B cell (primary cell): ENCODE data around the gene ABCC9. TPM values are rescaled to one million over a fixed set of nuclear protein-coding genes. Genes with fewer than 3 reads are reported as not detected.
"Not testable (repeated sequence)": the region's sequence is repeated elsewhere in the genome, so short reads cannot be mapped to it uniquely, and the experiment has no call there.

Source experiments
- ATAC-seq: fragments of 200-7000 bp; cut with Tn5 transposase; one replicate; pipeline ENCODE4 v1.10.0; 2021; ENCODE audit warnings: low read depth, mild to moderate bottlenecking, moderate number of reproducible peaks, moderate library complexity
- CTCF ChIA-PET: fragments of 350-600 bp; sonication (Branson Sonifier 250); formaldehyde crosslinking; loops from one replicate; lab custom pipeline; 2021; ENCODE audit warnings: antibody characterized with exemption, inconsistent platforms; lab: Charles Lee
- POLR2A ChIA-PET: fragments of 350-600 bp; sonication (Branson Sonifier 250); formaldehyde crosslinking; loops from one replicate; lab custom pipeline; 2021; ENCODE audit warnings: antibody characterized with exemption; lab: Charles Lee
- DNase-seq: peaks from one replicate; pipeline ENCODE4 v3.0.0; 2013
- H2AFZ ChIP-seq: 2 replicates; pipeline ENCODE4 v1.6.1; 2012; ENCODE audit warnings: mild to moderate bottlenecking, low read depth, low read length; ENCODE audit not compliant: insufficient read depth, poor library complexity, severe bottlenecking
- H3K27ac ChIP-seq, 2 donors: 1 replicate in 1 of 2; 2 replicates in 1 of 2; pipeline ENCODE4 v1.5.1; 2012 to 2013; ENCODE audit warnings: low read length in 2 of 2, mild to moderate bottlenecking in 2 of 2, moderate library complexity in 1 of 2
- H3K27me3 ChIP-seq, 4 experiments: fragments of 200-600 bp in 1 of 4; sonication (generic) in 1 of 4; replicated peaks in 1 of 4; 1 replicate in 2 of 4; 2 replicates in 2 of 4; pipeline versions ENCODE4 v1.6.1 to v1.7.0; 2013 to 2016; ENCODE audit warnings: low read length in 3 of 4, mild to moderate bottlenecking in 2 of 4, mixed read lengths in 1 of 4, moderate library complexity in 1 of 4; ENCODE audit not compliant: insufficient read depth in 4 of 4, control insufficient read depth in 3 of 4; ENCODE audit errors: control extremely low read depth in 1 of 4
- H3K36me3 ChIP-seq, 2 experiments: replicated peaks in 1 of 2; 1 replicate in 1 of 2; 2 replicates in 1 of 2; pipeline versions ENCODE4 v1.6.1 to v1.7.1; 2013; ENCODE audit warnings: low read length in 1 of 2; ENCODE audit not compliant: insufficient read depth in 2 of 2, control insufficient read depth in 1 of 2; ENCODE audit errors: control extremely low read depth in 1 of 2, extremely low read depth in 1 of 2
- H3K4me1 ChIP-seq, 2 donors: fragments of 200-600 bp in 1 of 2; sonication (generic) in 1 of 2; 1 replicate in 1 of 2; 2 replicates in 1 of 2; pipeline versions ENCODE4 v1.5.1 to v1.6.1; 2013 to 2017; ENCODE audit warnings: low read length in 2 of 2; ENCODE audit not compliant: control insufficient read depth in 2 of 2, insufficient read depth in 2 of 2
- H3K4me2 ChIP-seq: replicated peaks from 2 replicates; pipeline ENCODE3; 2012; ENCODE audit warnings: mild to moderate bottlenecking, low read depth, low read length; ENCODE audit not compliant: poor library complexity, severe bottlenecking
- H3K4me3 ChIP-seq, 5 experiments: fragments of 200-600 bp in 1 of 5; sonication (generic) in 1 of 5; 1 replicate in 3 of 5; 2 replicates in 2 of 5; pipeline versions ENCODE4 v1.5.1 to v1.7.0; 2011 to 2016; ENCODE audit warnings: low read length in 4 of 5, mild to moderate bottlenecking in 4 of 5, low read depth in 2 of 5, control low read depth in 1 of 5, moderate library complexity in 1 of 5; ENCODE audit not compliant: insufficient read depth in 1 of 5; ENCODE audit errors: control extremely low read depth in 1 of 5, extremely low read depth in 1 of 5
- H3K79me2 ChIP-seq: fragments of 200-600 bp; sonication (generic); one replicate; pipeline ENCODE4 v1.6.0; 2016; ENCODE audit warnings: low read length; ENCODE audit not compliant: control insufficient read depth, insufficient read depth
- H3K9ac ChIP-seq: fragments of 200-600 bp; sonication (generic); 2 replicates; pipeline ENCODE4 v1.6.1; 2017; ENCODE audit warnings: mild to moderate bottlenecking, low read length, moderate library complexity
- H3K9me3 ChIP-seq, 3 donors: one replicate each; pipeline versions ENCODE4 v1.6.1 to v1.7.1; 2013; ENCODE audit warnings: low read length in 2 of 3; ENCODE audit not compliant: control insufficient read depth in 2 of 3, insufficient read depth in 1 of 3; ENCODE audit errors: control extremely low read depth in 1 of 3
- H4K20me1 ChIP-seq: 2 replicates; pipeline ENCODE4 v1.6.0; 2012; ENCODE audit warnings: mild to moderate bottlenecking, low read length; ENCODE audit not compliant: insufficient read depth, control insufficient read depth, poor library complexity, severe bottlenecking
- H3K27ac Mint-ChIP-seq: one replicate; pipeline ENCODE4 v1.8.0; 2021; ENCODE audit warnings: mixed read lengths
- H3K27me3 Mint-ChIP-seq: one replicate; pipeline ENCODE4 v1.8.0; 2021; ENCODE audit warnings: mixed read lengths
- H3K4me1 Mint-ChIP-seq: one replicate; pipeline ENCODE4 v1.8.0; 2021; ENCODE audit warnings: mixed read lengths
- H3K4me3 Mint-ChIP-seq: one replicate; pipeline ENCODE4 v1.8.0; 2021; ENCODE audit warnings: mixed read lengths
- H3K9me3 Mint-ChIP-seq: one replicate; pipeline ENCODE4 v1.8.0; 2022; ENCODE audit warnings: mixed read lengths; ENCODE audit not compliant: insufficient read depth
- EZH2 ChIP-seq: IDR thresholded peaks from 2 replicates; pipeline ENCODE4 v1.6.1; 2012; ENCODE audit warnings: borderline replicate concordance, low read depth, mild to moderate bottlenecking, moderate library complexity, low read length; ENCODE audit not compliant: insufficient read depth, poor library complexity, severe bottlenecking
- WGBS: methylation state at CpG from one replicate; pipeline ENCODE4 v1.1.5; 2013; ENCODE audit warnings: missing lambda C conversion rate; ENCODE audit not compliant: insufficient coverage; 5-methylcytosine and 5-hydroxymethylcytosine counted together
- intact Hi-C: fragments of 100-400 bp; cut with micrococcal nuclease; formaldehyde crosslinking; loops from one replicate; pipeline ENCODE4 v1.10.0; 2022
- polyA plus RNA-seq: library from polyadenylated mRNA; depleted of rRNA; stranded (reverse); fragments of >200 nt; gene quantifications from 2 replicates; pipeline ENCODE4 v1.2.3, GENCODE V29; 2012
- total RNA-seq, 2 donors: library from RNA; stranded (reverse); fragments of 120-200 nt in 1 of 2; gene quantifications; 1 replicate in 1 of 2; 2 replicates in 1 of 2; pipeline versions ENCODE4 v1.2.3 to v1.2.4, GENCODE V29; 2013 to 2022

ABCC9 gene
- total and polyA plus RNA-seq, 2 donors (not counting 1 experiment from before 2014, with no cell fraction given): not detected

- Histone ChIP-seq H3K79me2 (no peaks in the 10 kb centered on the region), H3K36me3 (no peaks in the 10 kb centered on the region), H2AFZ (no peak overlapping the region), H3K27ac (no peak overlapping the region), H3K4me1 (no peaks in the 10 kb centered on the region), H3K4me2 (no peak overlapping the region), H3K9ac (no peak overlapping the region), H3K9me3 (peaks cover 0 to 4% (median 0%) of the 10 kb centered on the region in 3 donors), H4K20me1 (no peaks in the 10 kb centered on the region), H3K27me3 (peaks cover 0 to 4% (median 0%) of the 10 kb centered on the region in 4 experiments), H3K4me3 (no peak overlapping the region)
- POLR2A ChIA-PET: no interaction called here
- intact Hi-C loops: no loop called here
- Mint-ChIP-seq H3K9me3 (no peaks in the 10 kb centered on the region), H3K4me3 (no peak overlapping the region), H3K27me3 (peaks cover 2% of the 10 kb centered on the region), H3K4me1 (no peaks in the 10 kb centered on the region), H3K27ac (no peak overlapping the region)
- DNase-seq (no peak), ATAC-seq (no peak)
- TF ChIP-seq EZH2: no peak
- CTCF ChIA-PET: no interaction called here
- no CpG with 5 or more reads among the region's 4 CpGs for WGBS
Observed at GRCh38 chr12:21933656-21934055, 7.6 kb downstream of the ABCC9 start.

- H3K9ac ChIP-seq, H3K27ac Mint-ChIP-seq, H3K27me3 Mint-ChIP-seq, ATAC-seq, intact Hi-C loops, DNase-seq, H3K36me3 ChIP-seq, H3K27me3 ChIP-seq, CTCF ChIA-PET, H3K9me3 Mint-ChIP-seq, H3K9me3 ChIP-seq, H3K4me3 ChIP-seq, H4K20me1 ChIP-seq, POLR2A ChIA-PET, H3K27ac ChIP-seq, H3K79me2 ChIP-seq, H3K4me2 ChIP-seq, H2AFZ ChIP-seq, H3K4me1 Mint-ChIP-seq, H3K4me3 Mint-ChIP-seq, H3K4me1 ChIP-seq: not testable (repeated sequence)
- no CpG with 5 or more reads among the region's 1 CpG for WGBS
Observed at GRCh38 chr12:21929972-21930371, 11.3 kb downstream of the ABCC9 start.
